MM.1S (cell line): ENCODE data around the gene PPP1R12B.
A peak's percentile ranks its signal among the peaks of the same experiment; 100 is the strongest.

Experiments used
- CTCF ChIP-seq: fragments of 300-600 bp; sonication (generic); IDR thresholded peaks from 2 replicates; pipeline ENCODE4 v1.5.1; 2016; ENCODE audit warnings: antibody characterized with exemption, low read length, mixed read lengths
- EZH2 ChIP-seq: fragments of 300-600 bp; sonication (generic); optimal IDR thresholded peaks from 2 replicates; pipeline ENCODE3; 2017; ENCODE audit warnings: low read depth, mild to moderate bottlenecking, antibody characterized with exemption, low read length, mixed read lengths
- EZH2phosphoT487 ChIP-seq: fragments of 300-600 bp; sonication (generic); IDR thresholded peaks from 2 replicates; pipeline ENCODE4 v1.6.1; 2018; ENCODE audit warnings: antibody characterized with exemption, low read length

- peak; percentile 96 for TF ChIP-seq CTCF
- TF ChIP-seq EZH2phosphoT487: no peak
- TF ChIP-seq EZH2: no peak
Measured at GRCh38 chr1:202571719-202572339, 223.3 kb downstream of the PPP1R12B start.
